ENCODE data around the gene DHX35.

GRCh38 chr20:38952153-38952552, 10.0 kb upstream of the DHX35 start:
- no peak for TF ChIP-seq CTCF (IDR thresholded peaks at IDR 0.05)
- no peak for TF ChIP-seq POLR2AphosphoS5 (IDR thresholded peaks at IDR 0.05; ENCODE audit: low read depth, low read length)
- TF ChIP-seq, protein P1, sequence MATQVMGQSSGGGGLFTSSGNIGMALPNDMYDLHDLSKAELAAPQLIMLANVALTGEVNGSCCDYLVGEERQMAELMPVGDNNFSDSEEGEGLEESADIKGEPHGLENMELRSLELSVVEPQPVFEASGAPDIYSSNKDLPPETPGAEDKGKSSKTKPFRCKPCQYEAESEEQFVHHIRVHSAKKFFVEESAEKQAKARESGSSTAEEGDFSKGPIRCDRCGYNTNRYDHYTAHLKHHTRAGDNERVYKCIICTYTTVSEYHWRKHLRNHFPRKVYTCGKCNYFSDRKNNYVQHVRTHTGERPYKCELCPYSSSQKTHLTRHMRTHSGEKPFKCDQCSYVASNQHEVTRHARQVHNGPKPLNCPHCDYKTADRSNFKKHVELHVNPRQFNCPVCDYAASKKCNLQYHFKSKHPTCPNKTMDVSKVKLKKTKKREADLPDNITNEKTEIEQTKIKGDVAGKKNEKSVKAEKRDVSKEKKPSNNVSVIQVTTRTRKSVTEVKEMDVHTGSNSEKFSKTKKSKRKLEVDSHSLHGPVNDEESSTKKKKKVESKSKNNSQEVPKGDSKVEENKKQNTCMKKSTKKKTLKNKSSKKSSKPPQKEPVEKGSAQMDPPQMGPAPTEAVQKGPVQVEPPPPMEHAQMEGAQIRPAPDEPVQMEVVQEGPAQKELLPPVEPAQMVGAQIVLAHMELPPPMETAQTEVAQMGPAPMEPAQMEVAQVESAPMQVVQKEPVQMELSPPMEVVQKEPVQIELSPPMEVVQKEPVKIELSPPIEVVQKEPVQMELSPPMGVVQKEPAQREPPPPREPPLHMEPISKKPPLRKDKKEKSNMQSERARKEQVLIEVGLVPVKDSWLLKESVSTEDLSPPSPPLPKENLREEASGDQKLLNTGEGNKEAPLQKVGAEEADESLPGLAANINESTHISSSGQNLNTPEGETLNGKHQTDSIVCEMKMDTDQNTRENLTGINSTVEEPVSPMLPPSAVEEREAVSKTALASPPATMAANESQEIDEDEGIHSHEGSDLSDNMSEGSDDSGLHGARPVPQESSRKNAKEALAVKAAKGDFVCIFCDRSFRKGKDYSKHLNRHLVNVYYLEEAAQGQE (IDR thresholded peaks at IDR 0.05; ENCODE audit: insufficient read depth in 1 of 2, low read depth in 2 of 2, low read length in 1 of 2) = no peak
- no peak for TF ChIP-seq SIN3A (IDR thresholded peaks at IDR 0.05; ENCODE audit: borderline replicate concordance, insufficient read depth, low read depth, low read length)

Data from Panc1 (cell line).